HepG2 (cell line): Measurements from ENCODE around the gene DRC7. TPM values are rescaled to one million over a fixed set of nuclear protein-coding genes. Genes with fewer than 3 reads are reported as not detected.

ENCODE experiments used
- ADNP ChIP-seq: sonication (generic); formaldehyde crosslinking; IDR thresholded peaks from 2 replicates; pipeline ENCODE4 v1.4.0; 2020; ENCODE audit warnings: missing genetic modification reagents
- CEBPB ChIP-seq: IDR thresholded peaks from 2 replicates; pipeline ENCODE4 v1.6.1; 2011; ENCODE audit warnings: low read depth, low read length, improper control_type of control experiment, borderline replicate concordance
- CENPT ChIP-seq: sonication (generic); formaldehyde crosslinking; IDR thresholded peaks from 2 replicates; pipeline ENCODE4 v1.8.0; 2022; ENCODE audit warnings: low read depth, mild to moderate bottlenecking, moderate library complexity, missing genetic modification reagents
- CSRNP1 ChIP-seq: sonication (generic); formaldehyde crosslinking; IDR thresholded peaks from 2 replicates; pipeline ENCODE4 v1.8.1; 2023; ENCODE audit warnings: mild to moderate bottlenecking, missing genetic modification reagents
- EED ChIP-seq: sonication (generic); formaldehyde crosslinking; IDR thresholded peaks from 2 replicates; pipeline ENCODE4 v1.5.0; 2020; ENCODE audit warnings: mild to moderate bottlenecking, missing genetic modification reagents
- HCFC1 ChIP-seq: fragments of 150-350 bp; IDR thresholded peaks from 2 replicates; pipeline ENCODE4 v1.6.1; 2014; ENCODE audit warnings: low read depth, low read length
- KLF11 ChIP-seq: IDR thresholded peaks from 2 replicates; pipeline ENCODE4 v1.6.1; 2016; ENCODE audit warnings: missing compliant biosample characterization
- KLF16 ChIP-seq, 2 experiments: sonication (generic) in 1 of 2; formaldehyde crosslinking in 1 of 2; IDR thresholded peaks; 2 replicates each; pipeline versions ENCODE4 v1.6.1 to v1.8.0; 2016 to 2023; ENCODE audit warnings: missing genetic modification reagents in 2 of 2, missing compliant biosample characterization in 1 of 2
- MEF2D ChIP-seq: sonication (generic); formaldehyde crosslinking; IDR thresholded peaks from 2 replicates; pipeline ENCODE4 v1.5.1; 2020; ENCODE audit warnings: mild to moderate bottlenecking, missing genetic modification reagents
- NCOA1 ChIP-seq: sonication (generic); formaldehyde crosslinking; IDR thresholded peaks from 2 replicates; pipeline ENCODE4 v1.9.0; 2021; ENCODE audit warnings: missing genetic modification reagents
- POGZ ChIP-seq: sonication (generic); formaldehyde crosslinking; IDR thresholded peaks from 2 replicates; pipeline ENCODE4 v1.4.0; 2020; ENCODE audit warnings: mild to moderate bottlenecking, missing genetic modification reagents
- SALL1 ChIP-seq: sonication (generic); formaldehyde crosslinking; IDR thresholded peaks from 2 replicates; pipeline ENCODE4 v1.8.0; 2022; ENCODE audit warnings: mild to moderate bottlenecking, missing genetic modification reagents
- SIX1 ChIP-seq: sonication (generic); formaldehyde crosslinking; IDR thresholded peaks from 2 replicates; pipeline ENCODE4 v1.4.0; 2020; ENCODE audit warnings: missing genetic modification reagents, borderline replicate concordance
- TBX2 ChIP-seq: sonication (generic); formaldehyde crosslinking; IDR thresholded peaks from 2 replicates; pipeline ENCODE4 v1.5.0; 2020; ENCODE audit warnings: missing genetic modification reagents, mild to moderate bottlenecking, borderline replicate concordance
- ZBTB25 ChIP-seq: IDR thresholded peaks from 2 replicates; pipeline ENCODE4 v1.6.1; 2018; ENCODE audit warnings: missing genetic modification reagents
- ZBTB7B ChIP-seq: sonication (generic); formaldehyde crosslinking; IDR thresholded peaks from 2 replicates; pipeline ENCODE4 v1.4.0; 2020; ENCODE audit warnings: missing genetic modification reagents
- ZEB1 ChIP-seq: IDR thresholded peaks from 2 replicates; pipeline ENCODE4 v1.6.1; 2012; ENCODE audit warnings: mild to moderate bottlenecking, low read depth, inconsistent platforms; ENCODE audit not compliant: insufficient replicate concordance
- ZFP91 ChIP-seq: sonication (generic); formaldehyde crosslinking; IDR thresholded peaks from 2 replicates; pipeline ENCODE4 v1.9.0; 2022; ENCODE audit warnings: missing genetic modification reagents, mild to moderate bottlenecking, borderline replicate concordance
- ZNF121 ChIP-seq: sonication (generic); formaldehyde crosslinking; IDR thresholded peaks from 2 replicates; pipeline ENCODE4 v1.5.0; 2020; ENCODE audit warnings: mild to moderate bottlenecking, missing genetic modification reagents
- ZNF350 ChIP-seq: sonication (generic); formaldehyde crosslinking; IDR thresholded peaks from 2 replicates; pipeline ENCODE4 v1.4.0; 2020; ENCODE audit warnings: mild to moderate bottlenecking, low read depth, missing genetic modification reagents, borderline replicate concordance
- ZNF441 ChIP-seq: sonication (generic); formaldehyde crosslinking; IDR thresholded peaks from 2 replicates; pipeline ENCODE4 v1.7.0; 2021; ENCODE audit warnings: missing genetic modification reagents, borderline replicate concordance
- ZNF569 ChIP-seq: sonication (generic); formaldehyde crosslinking; IDR thresholded peaks from 2 replicates; pipeline ENCODE4 v1.5.0; 2020; ENCODE audit warnings: mild to moderate bottlenecking, missing genetic modification reagents, moderate library complexity, borderline replicate concordance
- ZNF710 ChIP-seq: sonication (generic); formaldehyde crosslinking; IDR thresholded peaks from 2 replicates; pipeline ENCODE4 v1.5.0; 2020; ENCODE audit warnings: mild to moderate bottlenecking, missing genetic modification reagents, borderline replicate concordance
- ZNF768 ChIP-seq: sonication (generic); formaldehyde crosslinking; IDR thresholded peaks from 2 replicates; pipeline ENCODE4 v1.4.0; 2020; ENCODE audit warnings: missing genetic modification reagents
- ZSCAN20 ChIP-seq: sonication (generic); formaldehyde crosslinking; IDR thresholded peaks from 2 replicates; pipeline ENCODE4 v1.4.0; 2020; ENCODE audit warnings: missing genetic modification reagents, mild to moderate bottlenecking, borderline replicate concordance
- polyA plus RNA-seq, 8 experiments: library from polyadenylated mRNA; depleted of rRNA in 3 of 8; stranded (reverse) in 7 of 8; unstranded in 1 of 8; fragments of >200 nt; fragmentation: Illumina TruSeq in 4 of 8; extraction: Trizol in 4 of 8; gene quantifications; 2 replicates each; pipeline versions ENCODE4 v1.2.1 to v1.2.3, GENCODE V29; 2011 to 2016; ENCODE audit warnings: low read depth in 4 of 8, missing spikeins in 1 of 8, mixed read lengths in 1 of 8; ENCODE audit not compliant: insufficient read depth in 1 of 8
- total RNA-seq, 5 experiments: library from RNA; depleted of rRNA; stranded (reverse); fragments of >200 nt; fragmentation: Illumina TruSeq; extraction: Trizol; gene quantifications; 2 replicates each; pipeline ENCODE4 v1.2.3, GENCODE V29; 2016; ENCODE audit warnings: low read depth in 1 of 5

DRC7 gene
- total and polyA plus RNA-seq, 2 of the 13 experiments (the other 11 are each of a cell fraction or from before 2014, with no cell fraction given) = 2.7 to 3.4 TPM

GRCh38 chr16:57694231-57694724 is 328 bp upstream of the DRC7 start (continued):
- 0 out of 2 replicates have a peak, but pooled peaks have one; percentile 9 for TF ChIP-seq ZBTB7B (CRISPR knock-in tag)
- peak; percentile 41; the same call in 1 of the 2 replicates for TF ChIP-seq ZFP91 (CRISPR knock-in tag)
- TF ChIP-seq ZSCAN20 (CRISPR knock-in tag) = no peak
- no peak for TF ChIP-seq KLF11 (CRISPR knock-in tag)
- TF ChIP-seq SIX1 (CRISPR knock-in tag) = no peak
- TF ChIP-seq ZBTB25 (CRISPR knock-in tag) = 0 out of 2 replicates have a peak, but pooled peaks have one; percentile 10
- TF ChIP-seq TBX2 (CRISPR knock-in tag) = peak; percentile 50; the same call in 1 of the 2 replicates
- TF ChIP-seq ZNF768 (CRISPR knock-in tag) = 0 out of 2 replicates have a peak, but pooled peaks have one; percentile 27
- peak; percentile 87 for TF ChIP-seq ADNP (CRISPR knock-in tag)
- TF ChIP-seq CSRNP1 (CRISPR knock-in tag) = no peak
- TF ChIP-seq HCFC1 = no peak
- TF ChIP-seq POGZ = no peak; the same call in none of the 2 replicates
- no peak for TF ChIP-seq ZNF569 (CRISPR knock-in tag)
- TF ChIP-seq CENPT (CRISPR knock-in tag) = no peak
- peak; percentile 77 for TF ChIP-seq SALL1 (CRISPR knock-in tag)
- TF ChIP-seq NCOA1 (CRISPR knock-in tag) = no peak
- TF ChIP-seq ZNF350 (CRISPR knock-in tag) = peak; percentile 37; the same call in 1 of the 2 replicates
- TF ChIP-seq ZEB1 = no peak
- TF ChIP-seq MEF2D (CRISPR knock-in tag) = peak; percentile 62; the same call in 1 of the 2 replicates
- peak; percentile 58; the same call in 1 of the 2 replicates for TF ChIP-seq ZNF710 (CRISPR knock-in tag)
- no peak for TF ChIP-seq ZNF441 (CRISPR knock-in tag)
- TF ChIP-seq KLF16 (CRISPR knock-in tag; IDR thresholded peaks at IDR 0.05) = peak in 1 of 2 experiments; percentile 8; a peak in 1 of 4 replicates
- no peak for TF ChIP-seq CEBPB
- peak; percentile 50; the same call in 1 of the 2 replicates for TF ChIP-seq ZNF121 (CRISPR knock-in tag)
- TF ChIP-seq EED = no peak
